SJCRH30 (cell line): ENCODE data around the gene MEGF6. TPM values are rescaled to one million over a fixed set of nuclear protein-coding genes. Genes with fewer than 3 reads are reported as not detected.

Source experiments
- DNase-seq, 2 experiments: peaks; one replicate each; pipeline ENCODE4 v3.0.0-alpha.2; 2015 to 2020
- H3K27ac ChIP-seq: fragments of 250-450 bp; sonication (Bioruptor Pico); 2 replicates; pipeline ENCODE4 v1.5.1; 2020; ENCODE audit warnings: mild to moderate bottlenecking, moderate library complexity
- H3K27me3 ChIP-seq: fragments of 250-450 bp; sonication (Bioruptor Pico); 2 replicates; pipeline ENCODE4 v1.5.1; 2020; ENCODE audit warnings: mild to moderate bottlenecking, moderate library complexity
- H3K36me3 ChIP-seq: fragments of 250-450 bp; sonication (Bioruptor Pico); 2 replicates; pipeline ENCODE4 v1.5.1; 2020; ENCODE audit warnings: mild to moderate bottlenecking, moderate library complexity
- H3K4me1 ChIP-seq: fragments of 250-450 bp; sonication (Bioruptor Pico); 2 replicates; pipeline ENCODE4 v1.5.1; 2020; ENCODE audit warnings: mild to moderate bottlenecking, moderate library complexity
- H3K4me3 ChIP-seq: fragments of 250-450 bp; sonication (Bioruptor Pico); 2 replicates; pipeline ENCODE4 v1.5.1; 2020; ENCODE audit warnings: mild to moderate bottlenecking, moderate library complexity
- H3K9me3 ChIP-seq: fragments of 250-450 bp; sonication (Bioruptor Pico); replicated peaks from 2 replicates; pipeline ENCODE4 v1.5.1; 2020; ENCODE audit warnings: mild to moderate bottlenecking, moderate library complexity
- total RNA-seq: library from RNA; depleted of rRNA; stranded (reverse); fragments of >200 nt; shearing (Covaris generic); gene quantifications from 2 replicates; pipeline ENCODE4 v1.2.3, GENCODE V29; 2014

The MEGF6 gene
- total RNA-seq, 1 experiment from 2014 or later, result not detected

DNA sequence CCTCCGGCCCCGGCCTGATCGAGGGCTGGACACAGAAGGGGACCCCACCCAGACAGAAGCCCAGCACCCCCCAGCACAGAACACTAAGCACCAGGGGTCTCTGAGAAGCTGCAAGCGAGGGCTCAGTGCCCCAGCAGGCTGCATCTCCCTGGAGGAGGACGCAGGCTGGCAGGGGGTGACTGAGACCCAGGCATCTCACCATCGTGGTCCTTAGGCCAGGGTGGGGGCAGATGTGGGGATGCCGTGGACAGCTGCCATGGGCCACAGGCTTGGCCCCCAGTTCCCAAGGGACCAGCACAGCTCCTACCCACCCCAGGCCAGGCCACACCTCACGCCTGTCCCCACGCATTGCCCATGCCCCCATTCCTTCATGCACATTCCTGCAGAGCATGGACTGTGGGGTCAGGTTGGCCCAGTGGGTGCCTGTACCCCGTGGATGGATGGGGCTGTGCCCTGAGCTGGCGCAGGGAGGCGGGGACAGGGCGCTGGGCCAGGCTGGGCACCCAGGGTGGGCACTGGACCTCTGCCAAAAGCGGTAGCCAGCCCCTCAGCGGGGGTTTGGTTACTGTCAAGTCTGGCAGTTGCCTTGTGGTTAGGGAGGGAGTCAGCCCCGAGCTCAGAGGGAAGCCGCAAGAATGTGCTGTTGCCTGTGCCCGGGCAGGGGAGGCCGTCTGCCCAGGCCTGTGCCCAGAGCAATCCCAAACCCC, 95.4 kb downstream of the MEGF6 start:
- no peak overlapping the region for H3K4me3 ChIP-seq
- H3K27ac ChIP-seq, result no peak overlapping the region
- peaks cover 6% of the 10 kb centered on the region; the same call in 1 of the 2 replicates for H3K27me3 ChIP-seq
- DNase-seq, result peak; percentile 63 to 72
- H3K9me3 ChIP-seq, result no peaks in the 10 kb centered on the region
- H3K4me1 ChIP-seq, result peaks cover 22% of the 10 kb centered on the region
- H3K36me3 ChIP-seq, result no peaks in the 10 kb centered on the region

DNA sequence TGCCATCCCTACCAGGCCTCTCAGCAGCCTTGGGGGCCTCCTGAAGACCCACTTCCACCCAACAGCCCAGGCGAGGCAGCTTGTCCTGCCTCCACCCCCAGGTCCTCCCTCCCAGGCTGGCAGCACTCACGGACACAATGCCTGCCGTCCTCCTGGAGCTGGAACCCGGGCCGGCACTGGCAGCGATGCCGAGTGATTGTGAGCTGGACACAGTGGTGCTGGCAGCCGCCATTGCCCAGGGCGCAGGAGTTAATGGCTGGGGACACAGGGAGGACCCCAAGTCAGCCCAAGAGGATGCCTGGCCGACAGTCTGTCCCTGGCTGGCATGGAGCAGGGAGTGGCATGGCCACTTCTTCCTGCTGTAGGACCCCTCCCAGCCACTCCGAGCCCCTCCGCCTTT, 96.0 kb downstream of the MEGF6 start:
- Histone ChIP-seq H3K27me3 (peaks cover 6% of the 10 kb centered on the region; the same call in 1 of the 2 replicates), H3K4me1 (peaks cover 22% of the 10 kb centered on the region), H3K36me3 (no peaks in the 10 kb centered on the region), H3K9me3 (no peaks in the 10 kb centered on the region), H3K4me3 (no peak overlapping the region), H3K27ac (no peak overlapping the region)
- DNase-seq, result no peak

DNA sequence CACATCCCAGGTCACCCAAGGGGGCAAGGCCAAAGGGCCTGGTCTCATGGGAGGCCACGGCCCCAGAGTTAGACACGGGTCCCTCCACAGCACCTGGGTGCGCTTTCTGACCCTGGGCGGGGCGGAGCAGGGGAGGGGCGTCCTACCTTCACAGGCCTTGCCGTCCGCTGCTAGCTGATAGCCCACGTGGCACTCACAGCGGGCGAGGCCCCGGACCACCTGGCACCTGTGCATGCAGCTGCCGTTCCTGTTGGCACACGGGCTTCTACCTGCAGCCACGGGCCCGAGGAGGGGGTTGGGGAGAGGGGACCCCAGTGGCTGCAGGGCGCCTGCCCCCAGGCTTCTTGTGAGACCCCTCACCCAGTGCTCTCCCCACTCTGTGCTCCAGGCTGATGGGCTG, 96.9 kb downstream of the MEGF6 start:
- peaks cover 22% of the 10 kb centered on the region for H3K4me1 ChIP-seq
- no peak overlapping the region for H3K4me3 ChIP-seq
- H3K36me3 ChIP-seq, result no peaks in the 10 kb centered on the region
- H3K9me3 ChIP-seq, result no peaks in the 10 kb centered on the region
- no peak overlapping the region for H3K27ac ChIP-seq
- DNase-seq, result no peak
- peaks cover 6% of the 10 kb centered on the region; the same call in 1 of the 2 replicates for H3K27me3 ChIP-seq

DNA sequence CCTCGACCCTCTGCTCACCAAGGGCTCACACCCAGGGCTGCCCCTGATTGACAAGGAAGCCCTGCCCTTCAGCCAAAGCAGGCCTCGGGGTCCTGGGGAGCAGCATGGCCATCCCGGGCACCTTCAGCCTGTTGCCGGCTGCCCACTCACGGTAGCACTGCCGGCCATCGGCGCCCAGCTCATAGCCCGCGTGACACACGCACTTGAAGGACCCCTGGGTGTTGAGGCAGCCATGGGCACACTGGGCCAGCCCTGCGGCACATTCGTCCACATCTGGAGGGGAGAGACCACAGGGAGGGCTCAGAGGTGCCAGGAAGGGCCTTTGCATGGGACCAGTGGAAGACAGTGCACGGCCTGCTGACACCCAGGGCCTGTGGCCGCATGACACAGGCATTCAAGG, 99.5 kb downstream of the MEGF6 start:
- no peak overlapping the region for H3K27ac ChIP-seq
- peaks cover 17% of the 10 kb centered on the region; the same call in 1 of the 2 replicates for H3K27me3 ChIP-seq
- DNase-seq, result no peak
- no peaks in the 10 kb centered on the region for H3K36me3 ChIP-seq
- peaks cover 11% of the 10 kb centered on the region for H3K4me1 ChIP-seq
- no peaks in the 10 kb centered on the region for H3K9me3 ChIP-seq
- H3K4me3 ChIP-seq, result no peak overlapping the region

DNA sequence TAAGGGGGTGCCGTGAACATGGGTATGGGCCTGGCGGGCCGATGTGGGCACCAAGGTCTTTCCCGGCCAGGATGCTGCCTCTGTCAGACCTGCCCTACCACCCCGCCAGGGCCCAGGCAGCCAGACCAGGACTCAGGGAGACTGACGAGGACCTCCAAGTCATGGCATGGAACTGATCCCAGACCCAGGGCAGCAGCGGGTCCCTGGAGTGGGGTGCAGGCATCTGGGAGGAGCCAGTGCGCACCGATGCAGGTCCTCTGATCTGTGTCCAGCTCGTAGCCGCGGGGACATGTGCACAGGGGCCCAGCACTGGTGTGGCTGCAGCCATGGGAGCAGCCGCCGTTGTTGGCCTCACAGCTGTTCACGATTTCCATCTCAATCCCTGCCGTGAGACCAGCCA, 100.0 kb downstream of the MEGF6 start:
- no peak for DNase-seq
- Histone ChIP-seq H3K27me3 (peaks cover 19% of the 10 kb centered on the region; the same call in 1 of the 2 replicates), H3K9me3 (no peaks in the 10 kb centered on the region), H3K27ac (no peak overlapping the region), H3K4me1 (peaks cover 6% of the 10 kb centered on the region), H3K36me3 (no peaks in the 10 kb centered on the region), H3K4me3 (no peak overlapping the region)

DNA sequence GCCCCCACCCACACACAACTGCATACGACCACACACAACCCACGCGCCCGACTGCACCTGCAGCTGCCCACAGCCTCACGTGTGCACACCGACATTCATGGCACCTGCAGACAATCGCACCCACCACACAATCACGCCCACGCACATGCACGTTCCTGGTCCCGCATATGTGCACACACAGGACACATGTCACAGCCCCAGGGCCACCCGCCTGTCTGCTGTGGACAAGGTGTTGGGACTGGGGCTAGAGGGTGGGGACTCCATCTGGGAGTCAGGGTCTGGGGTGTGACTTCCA, 100.4 kb downstream of the MEGF6 start:
- Histone ChIP-seq H3K27me3 (peaks cover 19% of the 10 kb centered on the region; the same call in 1 of the 2 replicates), H3K9me3 (no peaks in the 10 kb centered on the region), H3K36me3 (no peaks in the 10 kb centered on the region), H3K27ac (no peak overlapping the region), H3K4me1 (peaks cover 3% of the 10 kb centered on the region), H3K4me3 (no peak overlapping the region)
- DNase-seq, result no peak

DNA sequence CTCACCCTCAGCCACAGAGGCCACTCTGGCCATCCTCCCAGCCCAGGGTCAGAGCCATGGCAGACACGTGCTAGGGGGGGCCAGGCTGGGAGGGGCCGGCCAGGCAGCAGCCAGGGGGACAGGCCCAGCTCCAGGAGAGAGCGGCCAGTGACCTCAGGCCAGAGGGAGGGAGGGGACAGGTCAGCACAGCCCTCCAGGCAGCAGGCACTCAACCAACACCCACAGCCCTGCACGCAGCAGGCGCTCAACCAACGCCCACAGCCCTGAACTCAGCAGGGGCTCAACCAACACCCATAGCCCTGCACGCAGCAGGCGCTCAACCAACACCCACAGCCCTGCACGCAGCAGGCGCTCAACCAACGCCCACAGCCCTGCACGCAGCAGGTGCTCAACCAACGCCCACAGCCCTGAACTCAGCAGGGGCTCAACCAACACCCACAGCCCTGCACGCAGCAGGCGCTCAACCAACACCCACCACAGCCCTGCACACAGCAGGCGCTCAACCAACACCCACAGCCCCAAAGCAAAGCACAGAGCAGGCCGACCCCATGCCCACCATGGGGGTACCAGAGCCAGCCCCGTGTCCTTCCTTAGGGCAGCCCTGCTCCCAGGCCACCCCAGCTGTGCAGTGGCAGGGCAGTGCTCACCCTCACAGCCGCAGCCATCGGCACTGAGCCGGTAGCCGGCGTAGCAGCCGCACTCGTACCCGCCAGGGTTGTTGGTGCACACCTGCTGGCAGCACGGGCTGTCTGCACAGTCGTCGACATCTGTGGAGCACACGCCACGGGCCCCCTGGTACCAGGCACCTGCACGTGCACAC, 101.0 kb downstream of the MEGF6 start:
- no peaks in the 10 kb centered on the region for H3K4me1 ChIP-seq
- peaks cover 15% of the 10 kb centered on the region; the same call in 1 of the 2 replicates for H3K27me3 ChIP-seq
- no peak overlapping the region for H3K27ac ChIP-seq
- H3K4me3 ChIP-seq, result no peak overlapping the region
- no peaks in the 10 kb centered on the region for H3K36me3 ChIP-seq
- DNase-seq, result no peak
- H3K9me3 ChIP-seq, result no peaks in the 10 kb centered on the region

DNA sequence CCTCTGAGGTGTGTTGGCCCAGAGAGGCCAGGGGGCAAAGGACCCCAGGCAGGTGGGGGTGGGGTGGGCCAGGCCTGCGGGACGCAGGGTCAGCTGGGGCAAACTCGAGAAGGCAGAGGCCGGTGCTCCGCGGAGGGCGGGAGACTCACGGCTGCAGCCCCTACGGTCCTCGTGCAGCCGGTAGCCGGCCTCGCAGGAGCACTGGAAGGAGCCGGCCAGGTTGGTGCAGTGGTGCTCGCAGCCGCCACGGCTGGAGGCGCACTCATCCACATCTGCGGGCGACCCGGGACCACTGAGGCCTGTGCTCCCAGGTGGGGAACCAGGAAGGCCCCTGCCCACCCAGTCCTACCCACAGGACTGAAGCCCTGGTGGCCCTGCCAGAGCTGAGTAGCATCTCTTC, 101.6 kb downstream of the MEGF6 start:
- peaks cover 13% of the 10 kb centered on the region; the same call in 1 of the 2 replicates for H3K27me3 ChIP-seq
- no peak for DNase-seq
- no peak overlapping the region for H3K27ac ChIP-seq
- H3K4me1 ChIP-seq, result no peaks in the 10 kb centered on the region
- no peaks in the 10 kb centered on the region for H3K9me3 ChIP-seq
- no peaks in the 10 kb centered on the region for H3K36me3 ChIP-seq
- no peak overlapping the region for H3K4me3 ChIP-seq

DNA sequence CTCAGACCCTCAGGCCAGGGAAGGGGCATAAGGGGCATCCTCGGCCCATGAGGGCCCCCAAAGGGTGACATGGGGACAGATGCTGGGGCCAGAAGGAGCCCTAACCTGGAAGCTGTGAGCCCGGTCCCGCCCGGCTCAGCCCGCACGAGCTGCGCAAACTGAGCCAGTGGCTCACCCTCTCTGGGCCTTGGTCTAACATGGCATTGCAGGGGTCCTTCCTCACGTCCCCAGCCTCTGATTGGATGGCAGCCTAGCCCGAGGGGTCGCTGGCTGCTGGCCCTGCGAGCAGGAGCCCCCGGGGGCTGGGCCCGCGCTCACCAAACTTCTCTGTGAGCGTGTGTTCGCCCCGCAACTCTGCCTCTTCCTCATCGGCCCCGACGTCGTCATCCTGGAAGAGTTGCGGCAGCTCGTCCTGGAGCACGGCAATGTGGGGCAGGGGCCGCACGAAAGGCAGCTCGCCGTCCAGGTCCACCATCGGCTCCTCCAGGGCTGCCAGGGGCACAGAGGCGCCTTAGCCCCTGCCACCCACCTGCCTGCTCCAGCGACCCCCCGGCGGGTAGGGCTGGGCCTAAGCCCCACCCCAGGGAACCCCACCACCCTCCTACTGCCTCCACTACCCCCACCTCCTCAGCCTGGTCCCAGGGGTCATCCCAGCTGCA, 102.4 kb downstream of the MEGF6 start:
- Histone ChIP-seq H3K27me3 (peaks cover 13% of the 10 kb centered on the region; the same call in 1 of the 2 replicates), H3K4me1 (no peaks in the 10 kb centered on the region), H3K27ac (no peak overlapping the region), H3K36me3 (no peaks in the 10 kb centered on the region), H3K4me3 (no peak overlapping the region), H3K9me3 (no peaks in the 10 kb centered on the region)
- no peak for DNase-seq

DNA sequence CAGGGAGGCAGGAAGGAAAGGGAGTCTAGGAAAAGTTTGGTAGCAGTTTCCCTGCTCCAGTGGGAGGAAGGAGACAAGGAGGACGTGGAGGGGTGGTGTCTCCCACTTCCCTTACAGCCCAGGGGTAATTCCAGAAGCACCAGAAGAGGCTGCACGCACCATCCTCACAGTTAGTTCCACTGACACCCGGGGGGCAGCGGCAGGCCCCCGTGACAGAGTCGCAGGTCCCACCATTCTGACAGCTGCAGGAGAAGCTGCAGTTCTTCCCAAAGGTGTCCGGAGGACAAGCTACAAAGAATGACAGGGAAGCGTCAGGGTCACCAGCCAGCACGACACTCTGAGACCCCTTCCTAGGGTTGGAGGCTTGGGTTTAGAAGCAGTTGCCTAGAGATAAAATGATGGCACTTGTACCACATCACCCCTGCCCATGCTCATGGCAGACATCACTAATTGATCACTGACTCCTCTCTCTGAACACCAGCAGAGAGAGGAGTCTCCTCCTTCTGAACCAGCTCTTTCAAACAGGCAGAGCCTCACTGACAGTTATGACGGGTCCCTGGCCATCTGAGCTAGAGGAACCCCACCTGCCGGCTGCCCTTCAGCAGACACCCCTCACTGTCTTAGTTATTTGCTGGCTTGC, 103.6 kb downstream of the MEGF6 start:
- no peak overlapping the region for H3K4me3 ChIP-seq
- no peaks in the 10 kb centered on the region for H3K4me1 ChIP-seq
- H3K27ac ChIP-seq, result no peak overlapping the region
- H3K9me3 ChIP-seq, result no peaks in the 10 kb centered on the region
- H3K36me3 ChIP-seq, result no peaks in the 10 kb centered on the region
- H3K27me3 ChIP-seq, result peaks cover 13% of the 10 kb centered on the region
- no peak for DNase-seq

DNA sequence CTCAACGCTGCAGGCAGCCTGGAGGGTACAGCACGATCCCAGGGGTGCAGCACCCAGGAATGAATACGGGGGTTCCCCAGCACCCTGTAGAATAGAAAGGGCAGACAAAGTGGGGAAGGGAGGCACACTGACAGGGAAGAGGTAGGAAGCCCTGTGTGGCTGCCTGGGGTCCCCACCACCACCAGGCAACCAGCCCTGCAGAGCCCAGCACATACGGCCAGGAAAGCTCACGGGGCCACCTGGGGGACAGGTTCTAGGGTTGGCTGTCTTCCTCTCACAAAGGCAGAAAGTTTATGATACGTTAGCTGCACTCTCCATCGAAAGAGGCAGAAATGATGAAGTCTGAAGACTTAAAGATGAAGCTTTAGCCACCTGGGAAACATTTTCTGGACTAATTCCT, 104.4 kb downstream of the MEGF6 start:
- Histone ChIP-seq H3K27ac (no peak overlapping the region), H3K4me3 (no peak overlapping the region), H3K9me3 (no peaks in the 10 kb centered on the region), H3K4me1 (no peaks in the 10 kb centered on the region), H3K27me3 (peaks cover 17% of the 10 kb centered on the region), H3K36me3 (no peaks in the 10 kb centered on the region)
- no peak for DNase-seq

DNA sequence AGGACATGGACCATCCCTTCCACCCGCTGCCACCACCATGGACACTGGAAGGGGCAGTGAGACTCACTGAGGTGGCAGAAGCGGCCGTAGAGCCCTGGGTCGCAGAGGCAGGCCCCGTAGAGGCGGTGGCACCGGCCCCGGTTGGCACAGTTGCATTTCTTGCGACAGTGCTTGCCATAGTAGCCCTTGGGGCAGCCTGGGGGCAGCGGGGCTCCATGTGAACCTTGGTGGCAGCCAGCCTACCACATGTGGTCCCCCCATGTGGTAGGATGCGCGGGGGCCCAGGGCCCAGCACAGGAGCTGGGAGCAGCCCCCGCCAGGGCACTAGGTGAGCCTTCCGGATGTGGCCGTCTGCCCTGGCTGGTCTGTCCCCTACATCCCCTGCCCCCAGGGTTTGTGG, 105.3 kb downstream of the MEGF6 start:
- Histone ChIP-seq H3K4me1 (no peaks in the 10 kb centered on the region), H3K9me3 (no peaks in the 10 kb centered on the region), H3K27ac (no peak overlapping the region), H3K4me3 (no peak overlapping the region), H3K36me3 (no peaks in the 10 kb centered on the region), H3K27me3 (peaks cover 17% of the 10 kb centered on the region)
- DNase-seq, result no peak

DNA sequence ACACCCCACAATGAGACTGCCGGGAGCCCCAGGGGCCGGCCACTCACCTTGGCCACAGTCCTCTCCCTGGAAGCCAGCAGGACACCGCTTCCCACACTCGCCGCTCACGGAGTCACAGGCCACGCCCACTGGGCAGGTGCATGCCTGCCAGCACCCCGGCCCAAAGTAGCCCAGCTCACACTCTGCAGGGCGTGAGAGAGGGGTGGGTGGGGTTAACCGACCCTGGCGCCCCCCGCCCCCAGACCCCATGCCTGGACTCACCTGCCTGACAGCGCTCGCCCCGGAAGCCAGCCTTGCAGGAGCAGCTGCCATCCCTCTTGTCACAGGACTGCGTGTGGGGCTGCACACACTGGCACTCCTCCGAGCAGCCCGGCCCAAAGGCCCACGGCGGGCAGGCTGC, 106.1 kb downstream of the MEGF6 start:
- peaks cover 19% of the 10 kb centered on the region for H3K27me3 ChIP-seq
- H3K4me1 ChIP-seq, result no peaks in the 10 kb centered on the region
- H3K9me3 ChIP-seq, result no peaks in the 10 kb centered on the region
- H3K4me3 ChIP-seq, result no peak overlapping the region
- no peak for DNase-seq
- H3K27ac ChIP-seq, result no peak overlapping the region
- H3K36me3 ChIP-seq, result no peaks in the 10 kb centered on the region

DNA sequence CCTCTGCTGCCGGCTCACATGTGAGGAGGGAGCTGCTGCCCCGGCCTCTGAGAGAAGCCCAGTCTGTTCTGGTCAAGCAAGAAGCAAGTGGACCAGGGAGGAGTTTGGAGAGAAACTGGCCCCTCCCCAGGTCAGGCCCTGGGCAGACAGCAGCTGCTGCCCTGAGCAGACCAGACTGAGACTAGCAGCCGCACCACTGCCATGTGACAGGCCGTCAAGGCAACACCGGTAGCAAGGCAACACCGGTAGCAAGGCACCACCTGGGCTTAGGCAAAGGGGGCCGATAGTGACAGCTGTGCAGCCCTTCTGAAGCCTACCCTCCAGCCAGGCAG, 106.5 kb downstream of the MEGF6 start:
- H3K9me3 ChIP-seq, result no peaks in the 10 kb centered on the region
- DNase-seq, result no peak
- H3K36me3 ChIP-seq, result no peaks in the 10 kb centered on the region
- no peaks in the 10 kb centered on the region for H3K4me1 ChIP-seq
- H3K4me3 ChIP-seq, result no peak overlapping the region
- no peak overlapping the region for H3K27ac ChIP-seq
- peaks cover 23% of the 10 kb centered on the region for H3K27me3 ChIP-seq
